Measurements from ENCODE around the gene DDX1.

DDX1 gene

DNA sequence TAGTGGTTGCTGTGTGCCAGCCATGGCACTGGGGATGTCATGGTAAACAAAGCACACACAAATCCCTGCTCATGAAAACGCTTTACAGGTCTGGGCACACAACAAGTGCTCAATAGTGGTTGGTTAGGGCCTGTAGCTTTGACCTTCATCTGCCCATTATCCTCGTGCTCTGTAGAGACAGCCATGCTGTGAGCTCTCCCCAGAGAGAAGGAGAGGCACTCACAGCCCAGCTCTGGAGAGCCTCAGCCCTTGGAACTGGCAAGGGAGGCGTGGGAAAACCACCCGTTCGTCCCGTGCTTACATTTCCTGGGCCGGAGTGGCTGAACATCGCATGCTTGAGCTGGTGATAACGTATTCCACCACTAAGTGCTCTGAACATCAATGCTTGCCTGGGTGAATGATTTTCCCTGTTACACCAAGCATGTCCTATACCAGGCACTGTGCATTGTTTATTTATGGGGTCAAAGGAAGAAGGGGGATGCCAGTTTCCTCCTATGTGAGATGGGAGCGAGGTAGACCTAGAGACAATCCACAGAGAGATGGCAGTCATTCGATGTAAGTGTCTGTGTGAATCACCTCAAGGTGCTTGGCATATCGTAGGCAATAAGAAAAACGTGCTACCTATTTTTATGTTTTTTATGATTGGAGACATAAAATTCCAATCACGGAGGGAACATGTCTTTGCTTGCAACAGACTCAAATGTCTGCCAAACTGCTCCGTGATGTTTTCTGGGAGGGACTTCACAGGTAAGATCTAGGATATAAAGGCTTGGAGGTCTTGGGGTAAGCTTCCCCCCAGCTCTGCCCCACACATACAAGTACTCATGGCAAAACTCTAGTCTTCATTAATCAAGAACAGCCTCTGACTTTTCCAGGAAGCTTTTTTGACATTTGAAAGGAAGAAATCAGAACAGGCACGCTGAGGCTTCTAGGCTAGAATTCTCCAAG is 75.5 kb downstream of the DDX1 start:
- Histone ChIP-seq H3K9me3 (ENCODE audit: control insufficient read depth, insufficient read depth, low read length) (no peaks in the 10 kb centered on the region), H3K4me3 (ENCODE audit: low read depth, low read length) (no peak overlapping the region), H3K27me3 (ENCODE audit: control insufficient read depth, insufficient read depth, low read length) (no peaks in the 10 kb centered on the region), H3K36me3 (ENCODE audit: control insufficient read depth, insufficient read depth, low read length) (peaks cover 2% of the 10 kb centered on the region), H3K4me1 (ENCODE audit: control insufficient read depth, insufficient read depth, low read length) (no peaks in the 10 kb centered on the region), H3K9ac (ENCODE audit: low read depth, low read length) (no peak overlapping the region)

DNA sequence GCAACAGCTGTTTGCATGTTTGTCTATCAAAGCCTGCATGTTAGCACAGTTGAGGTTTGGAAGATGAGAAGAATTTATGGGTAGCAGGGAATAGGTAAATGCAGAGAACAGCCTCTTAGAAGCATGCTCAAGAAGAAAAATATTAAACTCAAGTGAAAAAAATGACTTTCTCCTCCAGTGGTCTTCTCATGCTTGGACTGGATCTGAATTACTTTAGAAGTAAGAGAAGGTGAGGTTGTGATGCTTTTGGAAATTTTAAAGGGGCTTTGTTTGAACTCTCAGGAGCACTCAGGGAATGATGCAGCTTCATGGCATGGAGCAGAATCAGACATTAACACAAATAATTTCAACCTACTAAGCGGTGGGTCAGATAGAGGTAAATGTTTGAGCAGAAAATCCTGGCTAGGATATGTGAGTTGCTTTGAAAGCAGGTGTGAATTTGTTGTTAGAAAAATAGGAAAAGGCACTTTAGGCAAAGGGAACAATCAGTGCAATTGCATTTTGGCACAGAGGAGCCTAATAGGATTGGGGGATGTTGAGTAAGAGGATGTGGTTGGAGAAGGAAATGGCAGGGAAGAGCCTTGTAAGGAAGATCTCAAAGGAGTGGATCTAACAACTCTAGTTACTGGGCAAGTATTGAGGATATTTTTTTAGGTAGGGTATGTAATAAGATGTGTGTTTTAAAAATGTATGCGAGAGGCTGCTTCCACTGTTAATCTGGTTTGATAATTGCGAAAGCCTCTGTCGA is 76.3 kb downstream of the DDX1 start:
- H3K36me3 ChIP-seq (ENCODE audit: control insufficient read depth, insufficient read depth, low read length), result peaks cover 2% of the 10 kb centered on the region
- H3K4me3 ChIP-seq (ENCODE audit: low read depth, low read length), result no peak overlapping the region
- no peak overlapping the region for H3K9ac ChIP-seq (ENCODE audit: low read depth, low read length)
- no peaks in the 10 kb centered on the region for H3K9me3 ChIP-seq (ENCODE audit: control insufficient read depth, insufficient read depth, low read length)
- H3K27me3 ChIP-seq (ENCODE audit: control insufficient read depth, insufficient read depth, low read length), result no peaks in the 10 kb centered on the region
- no peaks in the 10 kb centered on the region for H3K4me1 ChIP-seq (ENCODE audit: control insufficient read depth, insufficient read depth, low read length)

DNA sequence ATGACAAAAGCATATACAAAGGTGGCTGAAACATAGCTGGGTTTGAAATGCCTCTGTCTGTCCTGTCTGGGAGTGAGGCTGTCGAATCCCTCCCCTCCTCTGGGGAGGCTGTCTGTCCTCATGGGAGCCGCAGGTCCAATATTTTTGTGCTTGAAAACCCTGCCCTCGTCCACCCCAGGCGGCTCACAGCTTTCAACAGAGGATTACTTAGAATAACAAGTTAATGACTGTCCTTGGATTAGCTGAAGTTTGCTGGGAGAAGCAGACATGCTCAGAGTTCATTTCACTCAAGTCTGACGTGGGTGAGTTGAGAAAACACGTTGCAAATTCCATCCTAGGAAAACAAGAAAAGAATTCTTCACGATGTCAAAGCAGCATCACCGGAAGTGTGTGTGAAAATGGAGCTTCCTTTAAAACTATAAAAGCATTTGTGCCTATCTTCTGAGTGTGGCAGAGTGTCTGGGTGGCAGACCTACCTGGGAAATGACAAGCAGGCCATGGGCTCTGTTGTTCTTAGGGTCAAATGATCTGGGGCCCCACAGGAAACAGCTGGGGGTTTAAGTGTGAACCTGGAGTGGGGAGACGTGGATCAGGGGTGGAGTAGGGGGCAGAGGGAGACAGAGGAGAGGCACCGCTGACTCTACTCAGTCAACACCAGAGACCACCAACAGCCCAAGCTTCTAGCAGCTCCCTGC is 77.1 kb downstream of the DDX1 start:
- Histone ChIP-seq H3K4me1 (ENCODE audit: control insufficient read depth, insufficient read depth, low read length) (no peaks in the 10 kb centered on the region), H3K27me3 (ENCODE audit: control insufficient read depth, insufficient read depth, low read length) (no peaks in the 10 kb centered on the region), H3K9me3 (ENCODE audit: control insufficient read depth, insufficient read depth, low read length) (no peaks in the 10 kb centered on the region), H3K9ac (ENCODE audit: low read depth, low read length) (no peak overlapping the region), H3K36me3 (ENCODE audit: control insufficient read depth, insufficient read depth, low read length) (peaks cover 2% of the 10 kb centered on the region), H3K4me3 (ENCODE audit: low read depth, low read length) (no peak overlapping the region)

DNA sequence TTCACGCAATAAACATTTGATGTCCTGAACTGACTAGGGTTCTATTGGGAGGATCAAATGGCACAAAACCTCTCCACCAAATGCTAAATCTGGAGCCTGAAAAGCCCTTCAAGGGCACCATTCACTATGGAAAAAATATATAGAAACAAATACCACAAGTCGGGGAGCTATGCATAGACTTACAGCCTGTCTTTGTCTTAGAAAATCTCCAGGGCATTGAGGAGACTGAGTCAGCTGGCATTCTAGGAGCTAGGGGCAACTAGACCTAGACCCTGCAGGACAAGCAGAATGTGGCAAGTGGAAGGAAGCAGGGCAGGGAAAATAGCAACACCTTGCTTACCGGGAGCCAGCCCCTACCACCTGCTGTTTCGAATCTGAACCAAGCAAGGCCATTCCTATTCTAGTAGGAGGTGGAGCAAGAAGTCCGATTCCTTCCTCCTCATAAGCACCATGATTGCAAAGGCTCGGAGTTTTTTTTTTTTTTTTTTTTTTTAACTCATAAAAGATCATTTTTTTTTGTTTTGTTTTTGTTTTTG is 77.8 kb downstream of the DDX1 start:
- no peak overlapping the region for H3K4me3 ChIP-seq (ENCODE audit: low read depth, low read length)
- H3K4me1 ChIP-seq (ENCODE audit: control insufficient read depth, insufficient read depth, low read length), result no peaks in the 10 kb centered on the region
- H3K9me3 ChIP-seq (ENCODE audit: control insufficient read depth, insufficient read depth, low read length), result no peaks in the 10 kb centered on the region
- H3K36me3 ChIP-seq (ENCODE audit: control insufficient read depth, insufficient read depth, low read length), result peaks cover 2% of the 10 kb centered on the region
- H3K9ac ChIP-seq (ENCODE audit: low read depth, low read length), result no peak overlapping the region
- no peaks in the 10 kb centered on the region for H3K27me3 ChIP-seq (ENCODE audit: control insufficient read depth, insufficient read depth, low read length)

DNA sequence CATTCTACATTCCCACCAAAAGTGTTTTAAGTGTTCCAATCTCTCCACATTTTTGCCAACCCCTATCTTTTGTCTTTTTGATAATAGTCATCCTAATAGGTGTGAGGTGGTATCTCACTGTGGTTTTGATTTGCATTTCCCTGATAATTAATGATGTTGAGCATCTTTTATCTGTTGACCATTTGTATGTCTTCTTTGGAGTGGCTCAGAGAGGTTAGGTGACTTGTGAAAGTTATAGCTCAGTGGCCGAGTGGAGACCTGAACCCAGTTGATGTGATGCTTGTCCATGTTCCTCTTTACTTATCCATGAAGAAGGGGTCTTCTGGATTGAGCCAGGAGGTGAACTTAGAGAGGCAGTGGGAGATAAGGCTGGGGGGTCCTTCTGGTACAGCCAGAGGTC is 78.8 kb downstream of the DDX1 start:
- no peak overlapping the region for H3K4me3 ChIP-seq (ENCODE audit: low read depth, low read length)
- no peaks in the 10 kb centered on the region for H3K27me3 ChIP-seq (ENCODE audit: control insufficient read depth, insufficient read depth, low read length)
- H3K36me3 ChIP-seq (ENCODE audit: control insufficient read depth, insufficient read depth, low read length), result peaks cover 2% of the 10 kb centered on the region
- H3K4me1 ChIP-seq (ENCODE audit: control insufficient read depth, insufficient read depth, low read length), result no peaks in the 10 kb centered on the region
- H3K9me3 ChIP-seq (ENCODE audit: control insufficient read depth, insufficient read depth, low read length), result no peaks in the 10 kb centered on the region
- H3K9ac ChIP-seq (ENCODE audit: low read depth, low read length), result no peak overlapping the region

DNA sequence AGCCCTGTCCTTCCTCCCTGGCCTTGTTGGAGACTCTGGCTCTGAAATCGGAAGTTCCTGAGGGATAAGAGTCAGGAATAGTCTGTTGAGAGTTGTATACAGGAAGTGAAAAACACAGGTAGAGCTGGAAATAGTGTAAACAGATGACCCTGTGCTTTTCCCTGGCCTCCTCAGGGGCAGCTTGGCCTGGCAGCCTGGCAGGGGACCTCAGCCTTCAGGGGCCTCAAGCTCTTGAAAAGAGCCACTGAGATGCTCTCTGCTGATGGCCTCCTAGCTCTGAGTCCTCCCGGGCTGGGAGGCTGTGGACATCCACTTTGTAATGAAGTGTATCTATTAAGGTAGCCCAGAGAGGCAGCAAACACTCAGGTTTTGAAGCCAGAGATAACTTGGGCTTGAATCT is 79.3 kb downstream of the DDX1 start:
- Histone ChIP-seq H3K4me1 (ENCODE audit: control insufficient read depth, insufficient read depth, low read length) (no peaks in the 10 kb centered on the region), H3K4me3 (ENCODE audit: low read depth, low read length) (no peak overlapping the region)

DNA sequence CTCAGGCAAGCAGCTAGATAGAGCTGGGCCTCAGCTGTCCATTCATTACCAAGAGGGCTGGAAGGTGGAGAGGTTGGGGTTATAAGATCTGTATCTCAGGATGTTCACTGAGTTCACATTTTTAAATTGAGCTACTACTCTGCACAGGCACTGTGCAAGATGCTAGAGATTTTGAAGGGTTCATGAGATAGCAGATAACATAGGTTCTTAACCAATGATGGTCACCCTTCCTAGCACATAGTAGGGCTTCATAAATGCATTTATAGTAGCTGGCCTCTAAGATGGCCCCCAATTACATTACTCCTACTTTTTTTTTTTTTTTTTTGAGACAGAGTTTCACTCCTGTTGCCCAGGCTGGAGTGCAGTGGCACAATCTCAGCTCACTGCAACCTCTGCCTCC is 79.7 kb downstream of the DDX1 start:
- Histone ChIP-seq H3K27me3 (ENCODE audit: control insufficient read depth, insufficient read depth, low read length) (no peaks in the 10 kb centered on the region), H3K4me1 (ENCODE audit: control insufficient read depth, insufficient read depth, low read length) (no peaks in the 10 kb centered on the region), H3K9me3 (ENCODE audit: control insufficient read depth, insufficient read depth, low read length) (no peaks in the 10 kb centered on the region), H3K4me3 (ENCODE audit: low read depth, low read length) (no peak overlapping the region), H3K36me3 (ENCODE audit: control insufficient read depth, insufficient read depth, low read length) (peaks cover 2% of the 10 kb centered on the region), H3K9ac (ENCODE audit: low read depth, low read length) (no peak overlapping the region)

More for the DNA sequence above, 79.3 kb downstream of the DDX1 start:
- H3K9me3 ChIP-seq (ENCODE audit: control insufficient read depth, insufficient read depth, low read length), result no peaks in the 10 kb centered on the region
- no peak overlapping the region for H3K9ac ChIP-seq (ENCODE audit: low read depth, low read length)
- no peaks in the 10 kb centered on the region for H3K27me3 ChIP-seq (ENCODE audit: control insufficient read depth, insufficient read depth, low read length)
- H3K36me3 ChIP-seq (ENCODE audit: control insufficient read depth, insufficient read depth, low read length), result peaks cover 2% of the 10 kb centered on the region

DNA sequence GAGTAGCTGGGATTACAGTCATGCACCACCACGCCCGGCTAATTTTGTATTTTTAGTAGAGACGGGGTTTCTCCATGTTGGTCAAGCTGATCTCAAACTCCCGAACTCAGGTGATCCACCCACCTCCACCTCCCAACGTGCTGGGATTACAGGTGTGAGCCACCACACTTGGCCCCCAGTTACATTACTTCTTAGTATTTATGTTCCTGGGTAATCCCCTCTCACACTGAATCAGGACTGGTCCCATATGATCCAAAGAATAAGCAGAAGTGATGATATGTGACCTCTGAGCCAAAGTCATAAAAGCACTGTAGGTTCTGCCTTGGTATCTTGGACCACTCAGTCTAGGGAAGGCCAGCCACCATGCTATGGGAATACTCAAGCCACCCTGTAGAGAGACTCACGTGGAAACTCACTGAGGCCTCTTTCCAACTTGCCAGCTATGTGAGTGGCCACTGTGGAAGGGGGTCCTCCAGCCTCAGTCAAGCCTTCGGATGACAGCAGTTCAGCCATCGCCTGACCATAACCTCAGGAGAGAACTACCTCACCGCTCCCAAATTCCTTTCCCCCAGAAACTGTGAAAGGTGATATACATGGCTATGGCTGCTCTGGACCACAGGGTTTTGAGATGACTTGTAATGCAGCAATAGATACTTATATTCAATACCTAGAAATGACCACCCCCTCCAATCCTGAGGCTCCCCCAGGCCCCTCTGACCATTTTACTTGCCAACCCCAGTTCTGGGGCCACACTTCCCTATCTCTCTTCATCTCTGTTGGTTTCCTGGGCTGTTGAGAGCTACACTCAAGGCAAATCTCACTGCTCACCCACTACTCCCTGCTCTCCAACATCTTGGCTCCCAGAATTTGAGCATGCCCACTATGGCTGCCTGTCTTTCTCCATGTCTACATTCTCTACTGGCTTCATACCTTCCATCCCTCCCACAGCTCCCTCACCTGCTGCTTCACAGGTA is 80.5 kb downstream of the DDX1 start:
- Histone ChIP-seq H3K27me3 (ENCODE audit: control insufficient read depth, insufficient read depth, low read length) (no peaks in the 10 kb centered on the region), H3K9me3 (ENCODE audit: control insufficient read depth, insufficient read depth, low read length) (no peaks in the 10 kb centered on the region), H3K9ac (ENCODE audit: low read depth, low read length) (no peak overlapping the region), H3K36me3 (ENCODE audit: control insufficient read depth, insufficient read depth, low read length) (peaks cover 2% of the 10 kb centered on the region), H3K4me3 (ENCODE audit: low read depth, low read length) (no peak overlapping the region), H3K4me1 (ENCODE audit: control insufficient read depth, insufficient read depth, low read length) (no peaks in the 10 kb centered on the region)

DNA sequence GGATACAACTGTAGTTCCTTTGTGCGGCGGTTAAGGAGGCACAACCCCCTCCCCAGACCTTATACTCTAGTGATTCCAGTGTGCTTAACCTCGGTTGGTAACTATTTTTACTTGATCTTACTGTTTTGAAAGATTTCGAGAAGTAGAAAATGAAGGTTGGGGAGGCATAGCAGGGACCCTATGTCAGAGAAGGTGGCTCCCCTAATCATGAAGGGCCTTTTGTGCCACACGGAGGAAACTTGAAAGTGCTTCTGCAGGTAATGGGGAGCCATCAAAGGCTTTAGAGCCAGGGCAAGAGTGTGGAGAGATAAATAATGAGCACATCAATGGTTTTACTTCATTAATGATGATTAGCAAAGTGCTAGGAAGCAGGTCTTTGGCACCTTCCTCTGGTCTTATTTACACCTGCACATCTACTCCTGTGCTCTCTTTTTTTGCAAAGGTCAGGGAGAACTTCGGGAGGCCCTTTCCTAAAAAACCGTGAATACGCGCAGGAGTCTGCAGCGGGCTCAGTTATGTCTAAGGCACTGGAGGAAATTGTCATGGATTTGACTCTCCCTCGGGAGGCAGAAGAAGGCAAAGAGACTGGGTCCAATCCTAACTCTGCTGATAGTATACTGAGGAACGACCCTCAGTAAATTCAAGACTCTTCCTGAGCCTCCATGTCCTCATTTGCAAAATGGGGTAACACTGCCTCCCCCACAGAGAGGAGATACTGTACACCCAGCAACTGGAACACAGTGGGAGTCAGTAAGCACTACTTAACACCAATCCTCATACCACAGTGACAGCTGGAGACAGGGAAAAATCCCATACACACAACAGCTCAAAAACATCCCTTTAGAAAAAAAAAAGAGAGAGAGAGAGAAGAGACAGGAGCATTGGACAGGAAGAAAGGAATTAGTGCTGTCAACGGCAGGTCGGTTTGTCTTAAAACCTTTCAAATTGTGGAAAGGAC is 81.6 kb downstream of the DDX1 start:
- Histone ChIP-seq H3K4me1 (ENCODE audit: control insufficient read depth, insufficient read depth, low read length) (no peaks in the 10 kb centered on the region), H3K27me3 (ENCODE audit: control insufficient read depth, insufficient read depth, low read length) (no peaks in the 10 kb centered on the region), H3K36me3 (ENCODE audit: control insufficient read depth, insufficient read depth, low read length) (peaks cover 2% of the 10 kb centered on the region), H3K9ac (ENCODE audit: low read depth, low read length) (no peak overlapping the region), H3K9me3 (ENCODE audit: control insufficient read depth, insufficient read depth, low read length) (no peaks in the 10 kb centered on the region), H3K4me3 (ENCODE audit: low read depth, low read length) (no peak overlapping the region)
